ENCODE data around the gene ANO3. TPM values are rescaled to one million over a fixed set of nuclear protein-coding genes. Genes with fewer than 3 reads are reported as not detected.

The ANO3 gene
- total RNA-seq, 8 experiments from 2014 or later = 0.11 to 45.4 (median 0.39) TPM

- 11 to 100% (median 73%) methylated on average over 2 to 4 of the region's 4 CpGs; no CpG with 5 or more reads in 1 of the 10 experiments for WGBS, 10 experiments
- in situ Hi-C loops (cut with MboI; ENCODE audit: low pct_unique_long_range_greater_than_20kb in 2 of 9, low sequenced_read_pairs in 9 of 9, unreplicated experiment in 9 of 9) = no loop called here
- Histone ChIP-seq H3K27ac (no peak overlapping the region), H3K4me3 (no peak overlapping the region), H3K4me1 (replicated peaks in 1 of 2) (no peaks in the 10 kb centered on the region)
- ATAC-seq (replicated peaks in 6 of 8) = peak in 2 of 8 experiments; percentile 81 to 82
Observed at GRCh38 chr11:26688701-26689100, 356.8 kb downstream of the ANO3 start.

- Histone ChIP-seq H3K4me1 (replicated peaks in 1 of 2) (no peaks in the 10 kb centered on the region), H3K27ac (no peak overlapping the region), H3K4me3 (no peak overlapping the region)
- in situ Hi-C loops (cut with MboI; ENCODE audit: low pct_unique_long_range_greater_than_20kb in 2 of 9, low sequenced_read_pairs in 9 of 9, unreplicated experiment in 9 of 9) = no loop called here
- 40 to 100% (median 93%) methylated on average over 1 to 3 of the region's 3 CpGs; no CpG with 5 or more reads in 1 of the 10 experiments for WGBS, 10 experiments
- ATAC-seq (replicated peaks in 6 of 8) = peak in 3 of 8 experiments; percentile 66 to 82 (median 71)
Observed at GRCh38 chr11:26696330-26696729, 364.4 kb downstream of the ANO3 start.

GRCh38 chr11:26698224-26698623 is 366.3 kb downstream of the ANO3 start:
- no peak overlapping the region for H3K27ac ChIP-seq
- 68 to 100% (median 91%) methylated on average over 2 of the region's 2 CpGs; no CpG with 5 or more reads in 4 of the 10 experiments for WGBS, 10 experiments
- H3K4me3 ChIP-seq = no peak overlapping the region
- no peaks in the 10 kb centered on the region for H3K4me1 ChIP-seq (replicated peaks in 1 of 2)
- in situ Hi-C loops (cut with MboI; ENCODE audit: low pct_unique_long_range_greater_than_20kb in 2 of 9, low sequenced_read_pairs in 9 of 9, unreplicated experiment in 9 of 9) = no loop called here
- no peak for ATAC-seq (replicated peaks in 6 of 8)

GRCh38 chr11:26700574-26701235 is 368.8 kb downstream of the ANO3 start:
- no peak overlapping the region for H3K4me3 ChIP-seq
- 42 to 100% (median 84%) methylated on average over 1 to 3 of the region's 3 CpGs; no CpG with 5 or more reads in 1 of the 10 experiments for WGBS, 10 experiments

GRCh38 chr11:26702406-26702805 is 370.5 kb downstream of the ANO3 start:
- in situ Hi-C loops (cut with MboI; ENCODE audit: low pct_unique_long_range_greater_than_20kb in 2 of 9, low sequenced_read_pairs in 9 of 9, unreplicated experiment in 9 of 9) = no loop called here
- no peak for ATAC-seq (replicated peaks in 6 of 8)
- no peak overlapping the region for H3K4me3 ChIP-seq
- no peak overlapping the region for H3K27ac ChIP-seq
- H3K4me1 ChIP-seq (replicated peaks in 1 of 2) = no peaks in the 10 kb centered on the region

More at GRCh38 chr11:26700574-26701235, 368.8 kb downstream of the ANO3 start:
- Histone ChIP-seq H3K27ac (no peak overlapping the region), H3K4me1 (replicated peaks in 1 of 2) (no peaks in the 10 kb centered on the region)
- in situ Hi-C loops (cut with MboI; ENCODE audit: low pct_unique_long_range_greater_than_20kb in 2 of 9, low sequenced_read_pairs in 9 of 9, unreplicated experiment in 9 of 9) = no loop called here
- ATAC-seq (replicated peaks in 6 of 8) = peak in 3 of 8 experiments; percentile 63 to 77 (median 71)

GRCh38 chr11:26703411-26704191 is 371.7 kb downstream of the ANO3 start:
- ATAC-seq (replicated peaks in 6 of 8) = peak in 3 of 8 experiments; percentile 45 to 53 (median 51)
- Histone ChIP-seq H3K4me1 (replicated peaks in 1 of 2) (no peaks in the 10 kb centered on the region), H3K4me3 (no peak overlapping the region), H3K27ac (no peak overlapping the region)
- 25 to 100% (median 86%) methylated on average over 1 to 5 of the region's 5 CpGs; no CpG with 5 or more reads in 1 of the 10 experiments for WGBS, 10 experiments
- in situ Hi-C loops (cut with MboI; ENCODE audit: low pct_unique_long_range_greater_than_20kb in 2 of 9, low sequenced_read_pairs in 9 of 9, unreplicated experiment in 9 of 9) = no loop called here

- Histone ChIP-seq H3K4me1 (replicated peaks in 1 of 2) (no peaks in the 10 kb centered on the region), H3K27ac (no peak overlapping the region), H3K4me3 (no peak overlapping the region)
- 60 to 100% (median 95%) methylated on average over 1 of the region's 1 CpG; no CpG with 5 or more reads in 4 of the 10 experiments for WGBS, 10 experiments
- ATAC-seq (replicated peaks in 6 of 8) = no peak
- in situ Hi-C loops (cut with MboI; ENCODE audit: low pct_unique_long_range_greater_than_20kb in 2 of 9, low sequenced_read_pairs in 9 of 9, unreplicated experiment in 9 of 9) = no loop called here
Observed at GRCh38 chr11:26704249-26704648, 372.3 kb downstream of the ANO3 start.

- WGBS, 10 experiments = 40 to 100% (median 93%) methylated on average over 1 of the region's 1 CpG; no CpG with 5 or more reads in 2 of the 10 experiments
- H3K4me3 ChIP-seq = no peak overlapping the region
- no peaks in the 10 kb centered on the region for H3K4me1 ChIP-seq (replicated peaks in 1 of 2)
- peak in 3 of 8 experiments; percentile 42 to 68 (median 64) for ATAC-seq (replicated peaks in 6 of 8)
- H3K27ac ChIP-seq = no peak overlapping the region
- in situ Hi-C loops (cut with MboI; ENCODE audit: low pct_unique_long_range_greater_than_20kb in 2 of 9, low sequenced_read_pairs in 9 of 9, unreplicated experiment in 9 of 9) = no loop called here
Observed at GRCh38 chr11:26706181-26706580, 374.3 kb downstream of the ANO3 start.

- H3K27ac ChIP-seq = no peak overlapping the region
- in situ Hi-C loops (cut with MboI; ENCODE audit: low pct_unique_long_range_greater_than_20kb in 2 of 9, low sequenced_read_pairs in 9 of 9, unreplicated experiment in 9 of 9) = no loop called here
- ATAC-seq (replicated peaks in 6 of 8) = no peak
- WGBS, 10 experiments = 16 to 100% (median 75%) methylated on average over 1 to 2 of the region's 2 CpGs; no CpG with 5 or more reads in 2 of the 10 experiments
- H3K4me1 ChIP-seq (replicated peaks in 1 of 2) = no peaks in the 10 kb centered on the region
- H3K4me3 ChIP-seq = no peak overlapping the region
Observed at GRCh38 chr11:26708736-26709456, 377.0 kb downstream of the ANO3 start.

- Histone ChIP-seq H3K4me3 (no peak overlapping the region), H3K4me1 (replicated peaks in 1 of 2) (no peaks in the 10 kb centered on the region), H3K27ac (no peak overlapping the region)
- in situ Hi-C loops (cut with MboI; ENCODE audit: low pct_unique_long_range_greater_than_20kb in 2 of 9, low sequenced_read_pairs in 9 of 9, unreplicated experiment in 9 of 9) = no loop called here
- WGBS, 10 experiments = 63 to 100% (median 95%) methylated on average over 1 to 2 of the region's 2 CpGs; no CpG with 5 or more reads in 1 of the 10 experiments
- ATAC-seq (replicated peaks in 6 of 8) = no peak
Observed at GRCh38 chr11:26710489-26710888, 378.6 kb downstream of the ANO3 start.

GRCh38 chr11:26712497-26712896 is 380.6 kb downstream of the ANO3 start:
- H3K4me3 ChIP-seq = no peak overlapping the region
- WGBS, 10 experiments = 42 to 100% (median 69%) methylated on average over 1 to 5 of the region's 5 CpGs
- no peak overlapping the region for H3K27ac ChIP-seq
- in situ Hi-C loops (cut with MboI; ENCODE audit: low pct_unique_long_range_greater_than_20kb in 2 of 9, low sequenced_read_pairs in 9 of 9, unreplicated experiment in 9 of 9) = no loop called here
- no peak for ATAC-seq (replicated peaks in 6 of 8)
- no peaks in the 10 kb centered on the region for H3K4me1 ChIP-seq (replicated peaks in 1 of 2)
